GM18870 (cell line): Measurements from ENCODE around the gene ATXN1.

Experiments used
- ATAC-seq: cut with Tn5 transposase; IDR thresholded peaks from one replicate; pipeline ENCODE4 v1.9.1; 2021; ENCODE audit warnings: moderate library complexity; ENCODE audit not compliant: unreplicated experiment

ATXN1 gene

GRCh38 chr6:16762550-16763477 is 1.6 kb upstream of the ATXN1 start:
- peak; percentile 59 for ATAC-seq

GRCh38 chr6:16762268-16762549 is 949 bp upstream of the ATXN1 start:
- peak; percentile 1 for ATAC-seq

- ATAC-seq = peak; percentile 25
These were observed 409 bp upstream of the ATXN1 start for GRCh38 chr6:16761471-16762267.

GRCh38 chr6:16759646-16760515 is 1.4 kb downstream of the ATXN1 start:
- no peak for ATAC-seq

- no peak for ATAC-seq
These were observed 2.0 kb downstream of the ATXN1 start for GRCh38 chr6:16759181-16759645.

- no peak for ATAC-seq
These were observed 2.9 kb downstream of the ATXN1 start for GRCh38 chr6:16758163-16758975.

GRCh38 chr6:16757332-16757731 is 3.9 kb downstream of the ATXN1 start:
- ATAC-seq = no peak

GRCh38 chr6:16756660-16757255 is 4.5 kb downstream of the ATXN1 start:
- no peak for ATAC-seq

GRCh38 chr6:16755544-16755943 is 5.7 kb downstream of the ATXN1 start:
- ATAC-seq = no peak

GRCh38 chr6:16754876-16755275 is 6.4 kb downstream of the ATXN1 start:
- ATAC-seq = no peak

- ATAC-seq = no peak
These were observed 7.0 kb downstream of the ATXN1 start for GRCh38 chr6:16754274-16754673.

- ATAC-seq = no peak
These were observed 7.9 kb downstream of the ATXN1 start for GRCh38 chr6:16753341-16753740.

- no peak for ATAC-seq
These were observed 8.9 kb downstream of the ATXN1 start for GRCh38 chr6:16752206-16752866.

- ATAC-seq = no peak
These were observed 9.9 kb downstream of the ATXN1 start for GRCh38 chr6:16751251-16751946.

- ATAC-seq = no peak
These were observed 10.7 kb downstream of the ATXN1 start for GRCh38 chr6:16750566-16750965.

GRCh38 chr6:16749516-16750485 is 11.5 kb downstream of the ATXN1 start:
- no peak for ATAC-seq

GRCh38 chr6:16748025-16748319 is 13.3 kb downstream of the ATXN1 start:
- no peak for ATAC-seq
